ENCODE measurements around the gene SP1. TPM values are rescaled to one million over a fixed set of nuclear protein-coding genes. Genes with fewer than 3 reads are reported as not detected.
"Not testable (repeated sequence)": the region's sequence is repeated elsewhere in the genome, so short reads cannot be mapped to it uniquely, and the experiment has no call there.

SP1 gene
- total RNA-seq, 1 donor from 2014 or later = 23.7 TPM

GRCh38 chr12:53379389-53380103 lies 430 bp upstream of the SP1 start:
- no peak for TF ChIP-seq CTCF (IDR thresholded peaks at IDR 0.05; ENCODE audit: insufficient read depth, low read length, severe bottlenecking)
- FAIRE-seq (peak; percentile 92), DNase-seq (ENCODE audit: low read depth) (peak; percentile 100)
- Histone ChIP-seq H3K36me3 (ENCODE audit: control insufficient read depth, insufficient read depth, low read length) (peaks cover 9% of the 10 kb centered on the region), H3K27me3 (ENCODE audit: control insufficient read depth, insufficient read depth, low read length) (no peaks in the 10 kb centered on the region), H3K4me3 (ENCODE audit: low read depth, low read length) (peak overlapping the region; percentile 40)

GRCh38 chr12:53380794-53381730 lies 1.1 kb downstream of the SP1 start:
- H3K36me3 ChIP-seq (ENCODE audit: control insufficient read depth, insufficient read depth, low read length) = peaks cover 9% of the 10 kb centered on the region
- DNase-seq (ENCODE audit: low read depth) (peak; percentile 79), FAIRE-seq (no peak)
- H3K27me3 ChIP-seq (ENCODE audit: control insufficient read depth, insufficient read depth, low read length) = no peaks in the 10 kb centered on the region
- peak overlapping the region; percentile 40 for H3K4me3 ChIP-seq (ENCODE audit: low read depth, low read length)
- no peak for TF ChIP-seq CTCF (IDR thresholded peaks at IDR 0.05; ENCODE audit: insufficient read depth, low read length, severe bottlenecking)

- Histone ChIP-seq H3K36me3 (ENCODE audit: control insufficient read depth, insufficient read depth, low read length) (peaks cover 9% of the 10 kb centered on the region), H3K27me3 (ENCODE audit: control insufficient read depth, insufficient read depth, low read length) (no peaks in the 10 kb centered on the region), H3K4me3 (ENCODE audit: low read depth, low read length) (no peak overlapping the region)
- DNase-seq (ENCODE audit: low read depth) = peak; percentile 96
- TF ChIP-seq CTCF (IDR thresholded peaks at IDR 0.05; ENCODE audit: insufficient read depth, low read length, severe bottlenecking) = peak; percentile 72
- no peak for FAIRE-seq
Observed at GRCh38 chr12:53381731-53382630, 2.0 kb downstream of the SP1 start.

GRCh38 chr12:53383258-53383657 lies 3.3 kb downstream of the SP1 start:
- TF ChIP-seq CTCF (IDR thresholded peaks at IDR 0.05; ENCODE audit: insufficient read depth, low read length, severe bottlenecking) = no peak
- DNase-seq (ENCODE audit: low read depth) (no peak), FAIRE-seq (no peak)
- Histone ChIP-seq H3K27me3 (ENCODE audit: control insufficient read depth, insufficient read depth, low read length) (no peaks in the 10 kb centered on the region), H3K36me3 (ENCODE audit: control insufficient read depth, insufficient read depth, low read length) (peaks cover 9% of the 10 kb centered on the region), H3K4me3 (ENCODE audit: low read depth, low read length) (no peak overlapping the region)

GRCh38 chr12:53386381-53386780 lies 6.4 kb downstream of the SP1 start:
- not testable (repeated sequence) for FAIRE-seq; H3K4me3 ChIP-seq (ENCODE audit: low read depth, low read length)

More at GRCh38 chr12:53386381-53386780, 6.4 kb downstream of the SP1 start:
- H3K36me3 ChIP-seq (ENCODE audit: control insufficient read depth, insufficient read depth, low read length); H3K27me3 ChIP-seq (ENCODE audit: control insufficient read depth, insufficient read depth, low read length); DNase-seq (ENCODE audit: low read depth): not testable (repeated sequence)
